Endothelial cell (in vitro differentiated cells): Measurements from ENCODE around the gene PRADC1. TPM values are rescaled to one million over a fixed set of nuclear protein-coding genes. Genes with fewer than 3 reads are reported as not detected.

ENCODE experiments used
- DNase-seq: peaks from one replicate; pipeline ENCODE4 v3.0.0; 2021; ENCODE audit warnings: low spot score
- H3K27ac Mint-ChIP-seq: one replicate; pipeline ENCODE4 v1.8.0; 2021; ENCODE audit warnings: mixed read lengths, inconsistent platforms; ENCODE audit not compliant: unreplicated experiment
- H3K27me3 Mint-ChIP-seq: one replicate; pipeline ENCODE4 v1.8.0; 2021; ENCODE audit warnings: mild to moderate bottlenecking, moderate library complexity, mixed read lengths, inconsistent platforms; ENCODE audit not compliant: unreplicated experiment
- H3K36me3 Mint-ChIP-seq: one replicate; pipeline ENCODE4 v1.8.0; 2021; ENCODE audit warnings: mild to moderate bottlenecking, low read depth, mixed read lengths, inconsistent platforms; ENCODE audit not compliant: unreplicated experiment
- H3K4me1 Mint-ChIP-seq: one replicate; pipeline ENCODE4 v1.8.0; 2021; ENCODE audit warnings: mild to moderate bottlenecking, mixed read lengths, inconsistent platforms; ENCODE audit not compliant: unreplicated experiment
- H3K4me3 Mint-ChIP-seq: one replicate; pipeline ENCODE4 v1.8.0; 2021; ENCODE audit warnings: mild to moderate bottlenecking, mixed read lengths, inconsistent platforms; ENCODE audit not compliant: unreplicated experiment
- H3K9me3 Mint-ChIP-seq: one replicate; pipeline ENCODE4 v1.8.0; 2021; ENCODE audit warnings: mixed read lengths, inconsistent platforms; ENCODE audit not compliant: unreplicated experiment
- CTCF ChIP-seq: fragments of 200-600 bp; sonication (generic); IDR thresholded peaks from one replicate; pipeline ENCODE4 v1.5.0; 2021; ENCODE audit warnings: antibody characterized with exemption; ENCODE audit not compliant: unreplicated experiment
- total RNA-seq: library from RNA; stranded (reverse); fragmentation: NEBNext Ultra II Directional; extraction: Animal tissue kit (Norgen Biotek cat#: 25700); gene quantifications from one replicate; pipeline ENCODE4 v1.2.1, GENCODE V29; 2021; ENCODE audit not compliant: unreplicated experiment

The PRADC1 gene
- total RNA-seq, 1 donor from 2014 or later, result 24.1 TPM

GRCh38 chr2:73244580-73244979 is 11.5 kb upstream of the PRADC1 start:
- Mint-ChIP-seq H3K27ac (no peak overlapping the region), H3K36me3 (peaks cover 41% of the 10 kb centered on the region), H3K4me3 (no peak overlapping the region), H3K27me3 (peaks cover under 1% of the 10 kb centered on the region), H3K9me3 (no peaks in the 10 kb centered on the region), H3K4me1 (no peaks in the 10 kb centered on the region)
- no peak for TF ChIP-seq CTCF
- no peak for DNase-seq

DNA sequence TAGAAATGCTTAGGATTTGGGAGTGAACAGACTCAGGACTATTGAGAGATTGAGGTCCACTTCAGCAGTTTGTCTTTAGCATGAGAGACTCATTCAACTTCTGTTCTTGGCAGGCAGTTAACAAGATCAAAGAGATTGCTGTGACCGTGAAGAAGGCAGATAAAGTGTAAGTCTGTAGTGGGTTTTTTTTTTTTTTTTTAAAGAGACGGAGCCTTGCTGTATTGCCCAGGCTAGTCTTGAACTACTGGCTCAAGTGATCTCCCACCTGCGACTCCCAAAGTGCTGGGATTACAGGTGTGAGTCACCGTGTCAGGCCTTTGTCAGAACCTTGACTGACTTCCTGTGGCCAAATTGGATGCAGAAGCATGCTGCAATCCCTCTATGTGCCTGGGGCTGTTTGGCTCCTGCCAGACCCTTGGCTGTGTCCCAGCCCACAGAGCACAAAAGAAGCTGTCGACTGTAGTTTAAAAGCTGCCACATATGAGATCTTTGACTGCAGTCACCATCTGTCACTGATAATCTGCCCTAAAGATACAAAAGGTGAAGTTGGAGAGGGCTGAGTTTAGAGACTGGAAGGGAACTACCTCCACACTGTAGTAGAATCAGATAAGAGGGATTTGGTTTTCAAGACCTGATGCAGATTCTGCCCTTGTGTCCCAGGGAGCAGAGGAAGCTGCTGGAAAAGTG is 11.0 kb upstream of the PRADC1 start:
- H3K4me3 Mint-ChIP-seq, result no peak overlapping the region
- TF ChIP-seq CTCF, result no peak
- no peak for DNase-seq
- H3K27ac Mint-ChIP-seq, result no peak overlapping the region
- H3K27me3 Mint-ChIP-seq, result no peaks in the 10 kb centered on the region
- peaks cover 37% of the 10 kb centered on the region for H3K36me3 Mint-ChIP-seq
- no peaks in the 10 kb centered on the region for H3K9me3 Mint-ChIP-seq
- H3K4me1 Mint-ChIP-seq, result no peaks in the 10 kb centered on the region

DNA sequence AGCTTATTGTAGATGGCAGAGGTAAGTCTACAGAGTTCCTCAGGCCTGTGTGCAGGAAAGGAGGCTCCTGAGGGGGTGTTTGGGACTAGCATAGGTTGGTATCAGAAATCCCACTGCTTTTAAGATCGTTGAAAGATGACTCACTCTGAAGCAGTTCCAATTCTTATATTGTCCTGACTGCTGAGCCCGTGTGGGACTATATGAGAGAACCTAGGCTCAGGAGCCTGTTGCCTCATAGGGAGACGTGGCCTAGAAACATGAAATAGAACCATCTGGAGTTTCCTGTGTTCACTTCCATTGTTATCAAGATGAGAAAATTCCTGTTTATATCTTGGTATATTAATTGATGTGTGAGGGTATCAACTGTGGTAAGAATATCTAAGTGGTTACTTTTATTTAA is 6.7 kb upstream of the PRADC1 start:
- Mint-ChIP-seq H3K27ac (no peak overlapping the region), H3K36me3 (peaks cover 10% of the 10 kb centered on the region), H3K4me1 (peaks cover 19% of the 10 kb centered on the region), H3K4me3 (no peak overlapping the region), H3K9me3 (no peaks in the 10 kb centered on the region), H3K27me3 (peaks cover under 1% of the 10 kb centered on the region)
- no peak for TF ChIP-seq CTCF
- no peak for DNase-seq

DNA sequence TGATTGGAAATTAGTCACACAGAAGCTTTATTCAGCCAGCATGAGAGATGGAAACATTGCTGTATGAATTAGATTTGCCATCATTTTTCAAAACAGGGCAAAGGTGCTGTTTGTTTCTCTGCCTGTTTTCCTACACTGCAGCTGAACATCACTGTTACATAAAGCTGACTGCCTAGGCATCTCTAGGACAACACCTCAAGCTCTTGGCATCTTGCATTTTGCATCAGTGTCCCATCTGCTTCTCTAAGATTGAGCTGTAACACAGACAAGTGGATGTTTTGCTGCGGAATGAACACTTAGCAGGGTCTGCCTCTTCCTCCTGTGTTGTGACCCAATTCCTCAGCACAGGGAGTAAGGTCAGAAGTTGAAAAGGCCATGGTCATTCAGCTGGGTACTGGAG is 5.9 kb upstream of the PRADC1 start:
- Mint-ChIP-seq H3K36me3 (peaks cover 8% of the 10 kb centered on the region), H3K27me3 (peaks cover 7% of the 10 kb centered on the region), H3K4me3 (no peak overlapping the region), H3K9me3 (no peaks in the 10 kb centered on the region), H3K27ac (no peak overlapping the region), H3K4me1 (peaks cover 23% of the 10 kb centered on the region)
- no peak for DNase-seq
- TF ChIP-seq CTCF, result no peak

- Mint-ChIP-seq H3K27me3 (peaks cover 12% of the 10 kb centered on the region), H3K36me3 (peaks cover 7% of the 10 kb centered on the region), H3K9me3 (no peaks in the 10 kb centered on the region), H3K4me3 (no peak overlapping the region), H3K27ac (no peak overlapping the region), H3K4me1 (peaks cover 25% of the 10 kb centered on the region)
- TF ChIP-seq CTCF, result no peak
- no peak for DNase-seq
These were observed 5.1 kb upstream of the PRADC1 start for GRCh38 chr2:73238149-73238548.
